Suprapubic skin (tissue), 4 donors: ENCODE measurements around the gene KCNK1. TPM values are rescaled to one million over a fixed set of nuclear protein-coding genes. Genes with fewer than 3 reads are reported as not detected.

Experiments
- DNase-seq, 2 donors: peaks; one replicate each; pipeline ENCODE4 v3.0.0-alpha.2; 2019; ENCODE audit warnings: low spot score in 2 of 2
- H3K27ac ChIP-seq: fragments of 200-600 bp; sonication (generic); one replicate; pipeline ENCODE4 v1.5.1; 2019
- H3K27me3 ChIP-seq: fragments of 200-600 bp; sonication (generic); one replicate; pipeline ENCODE4 v1.5.1; 2019
- H3K36me3 ChIP-seq: fragments of 200-600 bp; sonication (generic); one replicate; pipeline ENCODE4 v1.5.1; 2019
- H3K4me1 ChIP-seq: fragments of 200-600 bp; sonication (generic); one replicate; pipeline ENCODE4 v1.5.1; 2019
- H3K4me3 ChIP-seq: fragments of 200-600 bp; sonication (generic); one replicate; pipeline ENCODE4 v1.5.1; 2019; ENCODE audit warnings: mild to moderate bottlenecking
- H3K9me3 ChIP-seq: fragments of 200-600 bp; sonication (generic); one replicate; pipeline ENCODE4 v1.5.1; 2019
- EP300 ChIP-seq: sonication (generic); formaldehyde crosslinking; IDR thresholded peaks from one replicate; pipeline ENCODE4 v1.6.1; 2017; ENCODE audit warnings: antibody characterized with exemption
- POLR2A ChIP-seq, 2 donors: fragments of 450-650 bp; IDR thresholded peaks; one replicate each; pipeline ENCODE4 v1.6.1; 2017; ENCODE audit warnings: antibody characterized with exemption in 2 of 2, mild to moderate bottlenecking in 2 of 2, moderate library complexity in 2 of 2
- POLR2AphosphoS5 ChIP-seq, 3 donors: sonication (generic); formaldehyde crosslinking; IDR thresholded peaks; one replicate each; pipeline ENCODE4 v1.6.1; 2017; ENCODE audit warnings: antibody characterized with exemption in 3 of 3
- WGBS: methylation state at CpG from one replicate; pipeline ENCODE4 v1.1.5; 2018; 5-methylcytosine and 5-hydroxymethylcytosine counted together
- total RNA-seq, 4 donors: library from RNA; depleted of rRNA; stranded (reverse); fragments of >200 nt; gene quantifications; one replicate each; pipeline ENCODE4 v1.1.0, GENCODE V29; 2016
- TF ChIP-seq, protein P1 (sequence below), 2 donors: fragments of 200-600 bp in 1 of 2; fragments of 450-650 bp in 1 of 2; sonication (generic) in 1 of 2; IDR thresholded peaks; one replicate each; pipeline ENCODE4 v1.5.1; 2016 to 2019; ENCODE audit warnings: antibody characterized with exemption in 2 of 2, mild to moderate bottlenecking in 1 of 2, moderate library complexity in 1 of 2

The KCNK1 gene
- total RNA-seq, 4 donors from 2014 or later, result 7.5 to 18.7 (median 11.9) TPM

DNA sequence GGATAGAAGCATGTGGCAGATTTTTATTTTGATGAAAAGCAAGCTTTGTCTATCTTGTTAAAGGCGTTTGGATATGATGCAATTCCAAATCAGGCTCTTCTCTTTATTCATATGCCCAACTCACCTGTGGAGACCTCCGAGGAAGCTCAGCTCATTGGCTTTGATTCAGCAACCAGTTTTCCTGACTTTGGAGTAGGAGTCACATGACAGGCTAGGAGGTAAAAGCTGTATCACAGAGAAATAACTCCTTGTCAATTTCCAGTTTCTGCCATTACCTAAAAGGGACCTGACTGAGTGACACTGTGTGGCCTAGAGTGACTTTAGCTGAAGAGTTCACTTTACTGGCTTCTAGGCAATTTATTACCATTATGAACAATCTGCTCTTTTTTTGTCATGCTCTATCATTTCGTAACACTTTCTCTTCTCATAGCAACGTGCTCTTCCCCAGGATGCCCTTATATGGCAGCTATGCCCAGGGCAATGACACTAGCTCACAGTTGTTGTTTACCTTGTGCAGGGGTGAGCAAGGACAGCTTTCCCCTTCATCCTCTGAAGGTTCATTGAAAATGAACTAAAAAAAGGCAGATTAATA lies 107.2 kb downstream of the KCNK1 start:
- no peak overlapping the region for H3K27ac ChIP-seq
- no peak overlapping the region for H3K4me3 ChIP-seq
- DNase-seq, result no peak
- H3K9me3 ChIP-seq, result no peaks in the 10 kb centered on the region
- H3K36me3 ChIP-seq, result no peaks in the 10 kb centered on the region
- no peaks in the 10 kb centered on the region for H3K27me3 ChIP-seq
- no peaks in the 10 kb centered on the region for H3K4me1 ChIP-seq
- whole genome bisulfite sequencing, result 30% methylated on average over 4 of the region's 4 CpGs
- TF ChIP-seq EP300 (no peak), POLR2A (IDR thresholded peaks at IDR 0.05) (no peak), POLR2AphosphoS5 (IDR thresholded peaks at IDR 0.05) (no peak)
- TF ChIP-seq, protein P1, sequence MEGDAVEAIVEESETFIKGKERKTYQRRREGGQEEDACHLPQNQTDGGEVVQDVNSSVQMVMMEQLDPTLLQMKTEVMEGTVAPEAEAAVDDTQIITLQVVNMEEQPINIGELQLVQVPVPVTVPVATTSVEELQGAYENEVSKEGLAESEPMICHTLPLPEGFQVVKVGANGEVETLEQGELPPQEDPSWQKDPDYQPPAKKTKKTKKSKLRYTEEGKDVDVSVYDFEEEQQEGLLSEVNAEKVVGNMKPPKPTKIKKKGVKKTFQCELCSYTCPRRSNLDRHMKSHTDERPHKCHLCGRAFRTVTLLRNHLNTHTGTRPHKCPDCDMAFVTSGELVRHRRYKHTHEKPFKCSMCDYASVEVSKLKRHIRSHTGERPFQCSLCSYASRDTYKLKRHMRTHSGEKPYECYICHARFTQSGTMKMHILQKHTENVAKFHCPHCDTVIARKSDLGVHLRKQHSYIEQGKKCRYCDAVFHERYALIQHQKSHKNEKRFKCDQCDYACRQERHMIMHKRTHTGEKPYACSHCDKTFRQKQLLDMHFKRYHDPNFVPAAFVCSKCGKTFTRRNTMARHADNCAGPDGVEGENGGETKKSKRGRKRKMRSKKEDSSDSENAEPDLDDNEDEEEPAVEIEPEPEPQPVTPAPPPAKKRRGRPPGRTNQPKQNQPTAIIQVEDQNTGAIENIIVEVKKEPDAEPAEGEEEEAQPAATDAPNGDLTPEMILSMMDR (IDR thresholded peaks at IDR 0.05), result no peak
